Ectodermal cell (in vitro differentiated cells): Measurements from ENCODE around the gene C6orf58.

Experiments used
- H3K27ac ChIP-seq: 2 replicates; pipeline ENCODE4 v1.7.0; 2013; ENCODE audit warnings: mild to moderate bottlenecking, low read depth, low read length; ENCODE audit not compliant: insufficient read depth, poor library complexity, severe bottlenecking
- H3K27me3 ChIP-seq: 2 replicates; pipeline ENCODE4 v1.7.0; 2013; ENCODE audit warnings: mild to moderate bottlenecking, low read length; ENCODE audit not compliant: insufficient read depth, control insufficient read depth, poor library complexity, severe bottlenecking
- H3K36me3 ChIP-seq: one replicate; pipeline ENCODE4 v1.7.0; 2013; ENCODE audit warnings: low read length; ENCODE audit not compliant: control insufficient read depth, insufficient read depth
- H3K4me1 ChIP-seq: one replicate; pipeline ENCODE4 v1.7.0; 2013; ENCODE audit warnings: low read length; ENCODE audit not compliant: control insufficient read depth, insufficient read depth
- H3K4me3 ChIP-seq: 2 replicates; pipeline ENCODE4 v1.7.0; 2013; ENCODE audit warnings: low read depth, low read length, control low read depth; ENCODE audit not compliant: insufficient read depth
- H3K9me3 ChIP-seq: 2 replicates; pipeline ENCODE4 v1.7.0; 2013; ENCODE audit warnings: mild to moderate bottlenecking, low read length, moderate library complexity; ENCODE audit not compliant: control insufficient read depth
- WGBS, 2 experiments: methylation state at CpG; one replicate each; pipeline ENCODE4 v1.1.7; 2013; ENCODE audit warnings: missing lambda C conversion rate in 2 of 2; 5-methylcytosine and 5-hydroxymethylcytosine counted together

C6orf58 gene

GRCh38 chr6:127564761-127565160 is 12.2 kb upstream of the C6orf58 start:
- Histone ChIP-seq H3K4me3 (no peak overlapping the region), H3K27me3 (no peaks in the 10 kb centered on the region), H3K27ac (no peak overlapping the region), H3K9me3 (no peaks in the 10 kb centered on the region), H3K36me3 (no peaks in the 10 kb centered on the region), H3K4me1 (no peaks in the 10 kb centered on the region)
- 95 to 97% methylated on average over 3 of the region's 3 CpGs for WGBS, 2 experiments

GRCh38 chr6:127566119-127566518 is 10.9 kb upstream of the C6orf58 start:
- no peak overlapping the region for H3K27ac ChIP-seq
- H3K27me3 ChIP-seq: no peaks in the 10 kb centered on the region
- no peaks in the 10 kb centered on the region for H3K9me3 ChIP-seq
- H3K4me3 ChIP-seq: no peak overlapping the region
- no peaks in the 10 kb centered on the region for H3K4me1 ChIP-seq
- H3K36me3 ChIP-seq: no peaks in the 10 kb centered on the region

GRCh38 chr6:127566651-127567050 is 10.3 kb upstream of the C6orf58 start:
- Histone ChIP-seq H3K27me3 (no peaks in the 10 kb centered on the region), H3K4me1 (no peaks in the 10 kb centered on the region), H3K9me3 (no peaks in the 10 kb centered on the region), H3K36me3 (no peaks in the 10 kb centered on the region), H3K27ac (no peak overlapping the region), H3K4me3 (no peak overlapping the region)

- Histone ChIP-seq H3K4me1 (no peaks in the 10 kb centered on the region), H3K36me3 (no peaks in the 10 kb centered on the region), H3K27ac (no peak overlapping the region), H3K27me3 (no peaks in the 10 kb centered on the region), H3K4me3 (no peak overlapping the region), H3K9me3 (no peaks in the 10 kb centered on the region)
- 88 to 98% methylated on average over 2 of the region's 2 CpGs for WGBS, 2 experiments
Observed at GRCh38 chr6:127567476-127567875, 9.5 kb upstream of the C6orf58 start.

GRCh38 chr6:127570739-127571389 is 6.1 kb upstream of the C6orf58 start:
- no CpG with 5 or more reads among the region's 1 CpG for WGBS, 2 experiments
- no peak overlapping the region for H3K4me3 ChIP-seq

GRCh38 chr6:127578900-127579299 is 1.9 kb downstream of the C6orf58 start:
- Histone ChIP-seq H3K4me3 (no peak overlapping the region), H3K9me3 (no peaks in the 10 kb centered on the region), H3K36me3 (no peaks in the 10 kb centered on the region), H3K27ac (no peak overlapping the region), H3K27me3 (no peaks in the 10 kb centered on the region), H3K4me1 (no peaks in the 10 kb centered on the region)
- 80 to 88% methylated on average over 3 of the region's 3 CpGs for WGBS, 2 experiments

More at GRCh38 chr6:127570739-127571389, 6.1 kb upstream of the C6orf58 start:
- H3K27me3 ChIP-seq: no peaks in the 10 kb centered on the region
- H3K36me3 ChIP-seq: no peaks in the 10 kb centered on the region
- no peak overlapping the region for H3K27ac ChIP-seq
- no peaks in the 10 kb centered on the region for H3K9me3 ChIP-seq
- H3K4me1 ChIP-seq: no peaks in the 10 kb centered on the region

GRCh38 chr6:127581576-127581975 is 4.6 kb downstream of the C6orf58 start:
- Histone ChIP-seq H3K36me3 (no peaks in the 10 kb centered on the region), H3K27me3 (no peaks in the 10 kb centered on the region), H3K4me1 (no peaks in the 10 kb centered on the region), H3K4me3 (no peak overlapping the region), H3K9me3 (no peaks in the 10 kb centered on the region), H3K27ac (no peak overlapping the region)

- 71 to 94% methylated on average over 1 to 2 of the region's 4 CpGs for WGBS, 2 experiments
- H3K36me3 ChIP-seq: no peaks in the 10 kb centered on the region
- no peaks in the 10 kb centered on the region for H3K4me1 ChIP-seq
- H3K27ac ChIP-seq: no peak overlapping the region
- H3K27me3 ChIP-seq: no peaks in the 10 kb centered on the region
- no peaks in the 10 kb centered on the region for H3K9me3 ChIP-seq
- no peak overlapping the region for H3K4me3 ChIP-seq
Observed at GRCh38 chr6:127582777-127583462, 5.9 kb downstream of the C6orf58 start.

GRCh38 chr6:127585123-127585522 is 8.1 kb downstream of the C6orf58 start:
- 86% methylated on average over 2 of the region's 2 CpGs; no CpG with 5 or more reads in 1 of the 2 experiments for WGBS, 2 experiments
- Histone ChIP-seq H3K4me3 (no peak overlapping the region), H3K36me3 (no peaks in the 10 kb centered on the region), H3K27me3 (no peaks in the 10 kb centered on the region), H3K27ac (no peak overlapping the region), H3K9me3 (no peaks in the 10 kb centered on the region), H3K4me1 (no peaks in the 10 kb centered on the region)

- Histone ChIP-seq H3K27ac (no peak overlapping the region), H3K36me3 (no peaks in the 10 kb centered on the region)
- WGBS, 2 experiments: 64 to 69% methylated on average over 2 of the region's 2 CpGs
Observed at GRCh38 chr6:127586372-127586771, 9.4 kb downstream of the C6orf58 start.

More at GRCh38 chr6:127586372-127586771, 9.4 kb downstream of the C6orf58 start:
- Histone ChIP-seq H3K27me3 (no peaks in the 10 kb centered on the region), H3K9me3 (no peaks in the 10 kb centered on the region), H3K4me1 (no peaks in the 10 kb centered on the region), H3K4me3 (no peak overlapping the region)
